Stimulated activated CD4-positive, alpha-beta T cell treated with anti-CD3 and anti-CD28 coated beads, TNF-alpha, amount 100 ng/mL, for 1 hour (primary cell): ENCODE data around the gene COX7B.
"Not testable (repeated sequence)": the region's sequence is repeated elsewhere in the genome, so short reads cannot be mapped to it uniquely, and the experiment has no call there.

Experiments used
- DNase-seq, 3 donors: peaks; one replicate each; pipeline ENCODE4 v3.0.0-alpha.2; 2020; ENCODE audit warnings: low read depth in 3 of 3, low spot score in 1 of 3

COX7B gene

GRCh38 chrX:77899081-77899828 lies at the start of gene COX7B:
Gene COX7B (plus strand): TSS chrX:77899468. CDS start chrX:77899554, 86 bp downstream.
- DNase-seq: peak in 2 of 3 donors; percentile 21 to 36

GRCh38 chrX:77875372-77875771 lies 23.9 kb upstream of the COX7B start:
- no peak for DNase-seq

GRCh38 chrX:77881418-77881817 lies 17.9 kb upstream of the COX7B start:
- not testable (repeated sequence) for DNase-seq

GRCh38 chrX:77892887-77893286 lies 6.4 kb upstream of the COX7B start:
- no peak for DNase-seq

- no peak for DNase-seq
These were observed 5.6 kb upstream of the COX7B start for GRCh38 chrX:77893713-77894112.

GRCh38 chrX:77894921-77895886 lies 4.1 kb upstream of the COX7B start, which contains the start of gene MAGT1:
Gene MAGT1 (minus strand): TSS chrX:77895435. CDS start chrX:77895410, 25 bp downstream.
- peak; percentile 64 to 81 (median 77) for DNase-seq

- no peak for DNase-seq
These were observed 1.4 kb downstream of the COX7B start for GRCh38 chrX:77900688-77901087.

GRCh38 chrX:77901506-77901905 lies 2.2 kb downstream of the COX7B start:
- DNase-seq: no peak

GRCh38 chrX:77910108-77910840 lies 11.0 kb downstream of the COX7B start, which contains the start of gene ATP7A:
Gene ATP7A (plus strand): TSS chrX:77910693. CDS start chrX:77971642, 60,949 bp downstream.
- DNase-seq: peak; percentile 76 to 80 (median 78)

- no peak for DNase-seq
These were observed 18.1 kb downstream of the COX7B start for GRCh38 chrX:77917294-77917933.

GRCh38 chrX:77918568-77918967 lies 19.3 kb downstream of the COX7B start:
- no peak for DNase-seq

- not testable (repeated sequence) for DNase-seq
These were observed 20.1 kb downstream of the COX7B start for GRCh38 chrX:77919370-77919769.

GRCh38 chrX:77922787-77923186 lies 23.5 kb downstream of the COX7B start:
- DNase-seq: no peak

GRCh38 chrX:77924320-77924859 lies 25.1 kb downstream of the COX7B start:
- no peak for DNase-seq

- DNase-seq: no peak
These were observed 26.5 kb downstream of the COX7B start for GRCh38 chrX:77925764-77926163.

GRCh38 chrX:77930581-77930980 lies 31.3 kb downstream of the COX7B start:
- DNase-seq: no peak

GRCh38 chrX:77935886-77936285 lies 36.6 kb downstream of the COX7B start:
- DNase-seq: no peak

- no peak for DNase-seq
These were observed 37.0 kb downstream of the COX7B start for GRCh38 chrX:77936299-77936698.

- DNase-seq: no peak
These were observed 38.0 kb downstream of the COX7B start for GRCh38 chrX:77937291-77937690.

- no peak for DNase-seq
These were observed 38.9 kb downstream of the COX7B start for GRCh38 chrX:77938083-77938680.
